HepG2 (cell line): Measurements from ENCODE around the gene DHRS4L2. TPM values are rescaled to one million over a fixed set of nuclear protein-coding genes. Genes with fewer than 3 reads are reported as not detected.

Source experiments
- BATF2 ChIP-seq: sonication (generic); formaldehyde crosslinking; IDR thresholded peaks from 2 replicates; pipeline ENCODE4 v1.8.0; 2022; ENCODE audit warnings: mild to moderate bottlenecking, missing genetic modification reagents, moderate library complexity
- FLYWCH1 ChIP-seq: sonication (generic); formaldehyde crosslinking; IDR thresholded peaks from 2 replicates; pipeline ENCODE4 v1.8.1; 2023; ENCODE audit warnings: mild to moderate bottlenecking, missing genetic modification reagents
- GABPA ChIP-seq, 2 experiments: IDR thresholded peaks; 2 replicates each; pipeline ENCODE4 v1.6.1; 2011 to 2016; ENCODE audit warnings: low read depth in 2 of 2, low read length in 1 of 2, missing biosample characterization in 1 of 2, missing genetic modification characterization in 1 of 2
- GTF2F1 ChIP-seq: fragments of 150-350 bp; IDR thresholded peaks from 2 replicates; pipeline ENCODE4 v1.6.1; 2014; ENCODE audit warnings: low read length
- GZF1 ChIP-seq: sonication (generic); formaldehyde crosslinking; IDR thresholded peaks from 2 replicates; pipeline ENCODE4 v1.5.1; 2020; ENCODE audit warnings: mild to moderate bottlenecking, missing genetic modification reagents
- HMGXB4 ChIP-seq, 2 experiments: sonication (generic) in 1 of 2; formaldehyde crosslinking in 1 of 2; IDR thresholded peaks; 2 replicates each; pipeline versions ENCODE4 v1.4.0 to v1.6.1; 2018 to 2020; ENCODE audit warnings: missing genetic modification reagents in 2 of 2, borderline replicate concordance in 1 of 2, low read depth in 1 of 2, mild to moderate bottlenecking in 1 of 2, missing biosample characterization in 1 of 2
- ISX ChIP-seq: sonication (generic); formaldehyde crosslinking; conservative IDR thresholded peaks from 2 replicates; pipeline ENCODE4 v1.5.0; 2020; ENCODE audit warnings: missing genetic modification reagents
- KLF15 ChIP-seq: sonication (generic); formaldehyde crosslinking; IDR thresholded peaks from 2 replicates; pipeline ENCODE4 v1.8.1; 2023; ENCODE audit warnings: borderline replicate concordance, mild to moderate bottlenecking, inconsistent platforms, missing genetic modification reagents, mixed read lengths
- MIXL1 ChIP-seq: IDR thresholded peaks from 2 replicates; pipeline ENCODE4 v1.6.1; 2016
- PAWR ChIP-seq: sonication (generic); formaldehyde crosslinking; IDR thresholded peaks from 2 replicates; pipeline ENCODE4 v1.4.0; 2020; ENCODE audit warnings: missing genetic modification reagents, mild to moderate bottlenecking, borderline replicate concordance
- RARA ChIP-seq: IDR thresholded peaks from 2 replicates; pipeline ENCODE4 v1.6.1; 2016; ENCODE audit warnings: missing genetic modification reagents, missing compliant biosample characterization
- RNF2 ChIP-seq: fragments of 450-650 bp; conservative IDR thresholded peaks from 2 replicates; pipeline ENCODE4 v1.6.1; 2016; ENCODE audit warnings: low read depth
- TBX2 ChIP-seq: sonication (generic); formaldehyde crosslinking; IDR thresholded peaks from 2 replicates; pipeline ENCODE4 v1.5.0; 2020; ENCODE audit warnings: missing genetic modification reagents, mild to moderate bottlenecking, borderline replicate concordance
- ZMYM4 ChIP-seq: sonication (generic); formaldehyde crosslinking; IDR thresholded peaks from 2 replicates; pipeline ENCODE4 v1.8.1; 2023; ENCODE audit warnings: mild to moderate bottlenecking, missing genetic modification reagents
- ZNF280B ChIP-seq: sonication (generic); formaldehyde crosslinking; IDR thresholded peaks from 2 replicates; pipeline ENCODE4 v1.5.0; 2020; ENCODE audit warnings: missing genetic modification reagents, mild to moderate bottlenecking, borderline replicate concordance
- ZNF431 ChIP-seq: sonication (generic); formaldehyde crosslinking; IDR thresholded peaks from 2 replicates; pipeline ENCODE4 v1.9.0; 2022; ENCODE audit warnings: missing genetic modification reagents, low read depth, mild to moderate bottlenecking, borderline replicate concordance
- ZNF468 ChIP-seq: sonication (generic); formaldehyde crosslinking; IDR thresholded peaks from 2 replicates; pipeline ENCODE4 v1.8.0; 2022; ENCODE audit warnings: mild to moderate bottlenecking, moderate library complexity, missing genetic modification reagents
- ZNF550 ChIP-seq: sonication (generic); formaldehyde crosslinking; IDR thresholded peaks from 2 replicates; pipeline ENCODE4 v1.4.0; 2020; ENCODE audit warnings: mild to moderate bottlenecking, missing genetic modification reagents, borderline replicate concordance
- ZNF615 ChIP-seq: sonication (generic); formaldehyde crosslinking; IDR thresholded peaks from 2 replicates; pipeline ENCODE4 v1.5.0; 2020; ENCODE audit warnings: mild to moderate bottlenecking, missing genetic modification reagents, borderline replicate concordance
- ZNF788 ChIP-seq: sonication (generic); formaldehyde crosslinking; IDR thresholded peaks from 2 replicates; pipeline ENCODE4 v1.5.0; 2020; ENCODE audit warnings: mild to moderate bottlenecking, missing genetic modification reagents, borderline replicate concordance
- ZNF790 ChIP-seq: sonication (generic); formaldehyde crosslinking; IDR thresholded peaks from 2 replicates; pipeline ENCODE4 v1.8.0; 2022; ENCODE audit warnings: missing genetic modification reagents, mild to moderate bottlenecking, borderline replicate concordance
- polyA plus RNA-seq, 8 experiments: library from polyadenylated mRNA; depleted of rRNA in 3 of 8; stranded (reverse) in 7 of 8; unstranded in 1 of 8; fragments of >200 nt; fragmentation: Illumina TruSeq in 4 of 8; extraction: Trizol in 4 of 8; gene quantifications; 2 replicates each; pipeline versions ENCODE4 v1.2.1 to v1.2.3, GENCODE V29; 2011 to 2016; ENCODE audit warnings: low read depth in 4 of 8, missing spikeins in 1 of 8, mixed read lengths in 1 of 8; ENCODE audit not compliant: insufficient read depth in 1 of 8
- total RNA-seq, 5 experiments: library from RNA; depleted of rRNA; stranded (reverse); fragments of >200 nt; fragmentation: Illumina TruSeq; extraction: Trizol; gene quantifications; 2 replicates each; pipeline ENCODE4 v1.2.3, GENCODE V29; 2016; ENCODE audit warnings: low read depth in 1 of 5
- TF ChIP-seq, protein P1 (sequence below): sonication (generic); formaldehyde crosslinking; IDR thresholded peaks from 2 replicates; pipeline ENCODE4 v1.5.0; 2020; ENCODE audit warnings: missing genetic modification reagents, mild to moderate bottlenecking, borderline replicate concordance
- TF ChIP-seq, protein P2 (sequence below): sonication (generic); formaldehyde crosslinking; IDR thresholded peaks from 2 replicates; pipeline ENCODE4 v1.5.0; 2020; ENCODE audit warnings: missing genetic modification reagents

Gene DHRS4L2
- total and polyA plus RNA-seq, 2 of the 13 experiments (the other 11 are each of a cell fraction or from before 2014, with no cell fraction given): 24.7 to 38.2 TPM

GRCh38 chr14:24051789-24052655 lies 63.3 kb downstream of the DHRS4L2 start, which contains the start of gene CARMIL3 (continued):
- TF ChIP-seq, protein P1, sequence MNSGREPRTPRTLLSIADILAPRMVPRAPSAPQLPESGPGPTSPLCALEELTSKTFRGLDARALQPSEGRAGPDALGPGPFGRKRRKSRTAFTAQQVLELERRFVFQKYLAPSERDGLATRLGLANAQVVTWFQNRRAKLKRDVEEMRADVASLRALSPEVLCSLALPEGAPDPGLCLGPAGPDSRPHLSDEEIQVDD: peak; percentile 87
- TF ChIP-seq PAWR (no peak), ISX (CRISPR knock-in tag) (peak; percentile 83), ZNF431 (CRISPR knock-in tag) (peak; percentile 36; the same call in 1 of the 2 replicates), RNF2 (peak; percentile 81), ZNF468 (CRISPR knock-in tag) (peak; percentile 80; the same call in 1 of the 2 replicates), ZMYM4 (CRISPR knock-in tag) (peak; percentile 49; the same call in 1 of the 2 replicates), MIXL1 (CRISPR knock-in tag) (peak; percentile 58; the same call in 1 of the 2 replicates), ZNF615 (CRISPR knock-in tag) (0 out of 2 replicates have a peak, but pooled peaks have one; percentile 50), GABPA (IDR thresholded peaks at IDR 0.05; ENCODE audit: low read depth, low read length) (no peak), GABPA (CRISPR knock-in tag; IDR thresholded peaks at IDR 0.05; ENCODE audit: low read depth) (peak; percentile 71), KLF15 (CRISPR knock-in tag) (peak; percentile 95), ZNF790 (CRISPR knock-in tag) (peak; percentile 99), BATF2 (CRISPR knock-in tag) (no peak; the same call in 1 of the 2 replicates), FLYWCH1 (CRISPR knock-in tag) (no peak; the same call in none of the 2 replicates), RARA (CRISPR knock-in tag) (peak; percentile 66), GZF1 (CRISPR knock-in tag) (no peak), HMGXB4 (CRISPR knock-in tag; IDR thresholded peaks at IDR 0.05; ENCODE audit: borderline replicate concordance in 1 of 2, low read depth in 1 of 2) (peak in 1 of 2 experiments; percentile 85; a peak in 2 of 4 replicates), GTF2F1 (no peak), ZNF550 (CRISPR knock-in tag) (no peak; the same call in 1 of the 2 replicates), TBX2 (peak; percentile 86), ZNF788 (CRISPR knock-in tag) (no peak; the same call in 1 of the 2 replicates), ZNF280B (peak; percentile 83; the same call in 1 of the 2 replicates)
- TF ChIP-seq, protein P2, sequence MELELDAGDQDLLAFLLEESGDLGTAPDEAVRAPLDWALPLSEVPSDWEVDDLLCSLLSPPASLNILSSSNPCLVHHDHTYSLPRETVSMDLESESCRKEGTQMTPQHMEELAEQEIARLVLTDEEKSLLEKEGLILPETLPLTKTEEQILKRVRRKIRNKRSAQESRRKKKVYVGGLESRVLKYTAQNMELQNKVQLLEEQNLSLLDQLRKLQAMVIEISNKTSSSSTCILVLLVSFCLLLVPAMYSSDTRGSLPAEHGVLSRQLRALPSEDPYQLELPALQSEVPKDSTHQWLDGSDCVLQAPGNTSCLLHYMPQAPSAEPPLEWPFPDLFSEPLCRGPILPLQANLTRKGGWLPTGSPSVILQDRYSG (CRISPR knock-in tag): no peak; the same call in none of the 2 replicates
